BLaER1 (cell line): ENCODE data around the gene PCAT7.
"Not testable (repeated sequence)": the region's sequence is repeated elsewhere in the genome, so short reads cannot be mapped to it uniquely, and the experiment has no call there.

Source experiments
- H3K27ac ChIP-seq: shearing (Covaris generic); formaldehyde crosslinking; 2 replicates; pipeline ENCODE4 v1.8.1; 2022
- H3K27me3 ChIP-seq: shearing (Covaris generic); formaldehyde crosslinking; 2 replicates; pipeline ENCODE4 v1.8.1; 2022
- H3K36me3 ChIP-seq: shearing (Covaris generic); formaldehyde crosslinking; 2 replicates; pipeline ENCODE4 v1.8.1; 2022
- H3K4me1 ChIP-seq: shearing (Covaris generic); formaldehyde crosslinking; 2 replicates; pipeline ENCODE4 v1.8.1; 2022
- H3K4me2 ChIP-seq: shearing (Covaris generic); formaldehyde crosslinking; 2 replicates; pipeline ENCODE4 v1.8.1; 2022
- H3K4me3 ChIP-seq: shearing (Covaris generic); formaldehyde crosslinking; 2 replicates; pipeline ENCODE4 v1.8.1; 2022
- H3K9ac ChIP-seq: shearing (Covaris generic); formaldehyde crosslinking; 2 replicates; pipeline ENCODE4 v1.8.1; 2022
- H3K9me3 ChIP-seq: shearing (Covaris generic); formaldehyde crosslinking; 2 replicates; pipeline ENCODE4 v1.8.1; 2022
- H4K20me1 ChIP-seq: shearing (Covaris generic); formaldehyde crosslinking; 2 replicates; pipeline ENCODE4 v1.8.1; 2022
- Cebpa-rat ChIP-seq: shearing (Covaris generic); IDR thresholded peaks from 2 replicates; pipeline ENCODE4 v1.8.1; 2022

Gene PCAT7

GRCh38 chr9:94584555-94584954, 29.7 kb downstream of the PCAT7 start:
- H3K9ac ChIP-seq = no peak overlapping the region
- no peaks in the 10 kb centered on the region for H3K27me3 ChIP-seq
- H3K9me3 ChIP-seq = no peaks in the 10 kb centered on the region
- H4K20me1 ChIP-seq = no peaks in the 10 kb centered on the region
- no peak for TF ChIP-seq Cebpa-rat
- H3K36me3 ChIP-seq = no peaks in the 10 kb centered on the region
- H3K27ac ChIP-seq = no peak overlapping the region
- 0 out of 2 replicates have a peak overlapping the region, but pooled peaks have one; percentile 1 for H3K4me2 ChIP-seq
- no peak overlapping the region for H3K4me3 ChIP-seq
- peaks cover 19% of the 10 kb centered on the region for H3K4me1 ChIP-seq

DNA sequence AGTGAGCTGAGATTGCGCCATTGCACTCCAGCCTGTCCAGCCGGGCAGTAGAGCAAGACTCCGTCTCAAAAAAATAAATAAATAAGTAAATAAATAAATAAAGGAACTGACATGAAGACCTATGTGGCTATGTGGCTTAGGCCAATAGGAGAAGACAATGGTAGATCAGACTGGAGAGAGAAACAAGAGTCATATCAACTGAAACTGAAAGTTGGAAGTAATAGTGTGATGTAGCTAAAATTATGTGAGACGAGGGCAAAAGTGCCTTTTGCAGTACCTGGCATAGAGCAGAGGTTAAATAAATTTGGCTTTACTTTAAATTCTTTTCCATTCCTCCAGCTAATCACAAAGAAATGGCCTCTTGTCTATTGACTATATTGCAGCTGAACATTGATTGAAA, 31.4 kb downstream of the PCAT7 start:
- H3K9me3 ChIP-seq = no peaks in the 10 kb centered on the region
- H3K27me3 ChIP-seq = no peaks in the 10 kb centered on the region
- no peaks in the 10 kb centered on the region for H4K20me1 ChIP-seq
- H3K9ac ChIP-seq = no peak overlapping the region
- no peak overlapping the region for H3K27ac ChIP-seq
- no peak for TF ChIP-seq Cebpa-rat
- H3K4me2 ChIP-seq = peak overlapping the region; percentile 17; the same call in 1 of the 2 replicates
- peaks cover 19% of the 10 kb centered on the region for H3K4me1 ChIP-seq
- H3K4me3 ChIP-seq = no peak overlapping the region
- no peaks in the 10 kb centered on the region for H3K36me3 ChIP-seq

- Histone ChIP-seq H4K20me1 (no peaks in the 10 kb centered on the region), H3K27ac (no peak overlapping the region), H3K27me3 (no peaks in the 10 kb centered on the region), H3K36me3 (no peaks in the 10 kb centered on the region), H3K9me3 (no peaks in the 10 kb centered on the region), H3K4me2 (peak overlapping the region; percentile 17; the same call in 1 of the 2 replicates), H3K4me3 (no peak overlapping the region), H3K9ac (no peak overlapping the region), H3K4me1 (peaks cover 19% of the 10 kb centered on the region)
- TF ChIP-seq Cebpa-rat = no peak
Observed at GRCh38 chr9:94586814-94587213, 31.9 kb downstream of the PCAT7 start.

- Histone ChIP-seq H3K4me2 (no peak overlapping the region), H3K4me3 (no peak overlapping the region), H3K36me3 (no peaks in the 10 kb centered on the region), H3K4me1 (peaks cover 19% of the 10 kb centered on the region), H3K27me3 (no peaks in the 10 kb centered on the region), H4K20me1 (no peaks in the 10 kb centered on the region), H3K9me3 (no peaks in the 10 kb centered on the region), H3K9ac (no peak overlapping the region), H3K27ac (no peak overlapping the region)
- TF ChIP-seq Cebpa-rat = no peak
Observed at GRCh38 chr9:94588681-94589080, 33.8 kb downstream of the PCAT7 start.

- H3K9ac ChIP-seq, H4K20me1 ChIP-seq, H3K9me3 ChIP-seq, H3K27me3 ChIP-seq, H3K27ac ChIP-seq, H3K4me3 ChIP-seq, H3K4me2 ChIP-seq, H3K36me3 ChIP-seq: not testable (repeated sequence)
- peaks cover 19% of the 10 kb centered on the region for H3K4me1 ChIP-seq
Observed at GRCh38 chr9:94591046-94591545, 36.2 kb downstream of the PCAT7 start.

- Histone ChIP-seq H3K27me3 (no peaks in the 10 kb centered on the region), H4K20me1 (no peaks in the 10 kb centered on the region), H3K4me3 (no peak overlapping the region), H3K9ac (no peak overlapping the region), H3K4me1 (peaks cover 12% of the 10 kb centered on the region), H3K9me3 (no peaks in the 10 kb centered on the region), H3K4me2 (no peak overlapping the region), H3K27ac (no peak overlapping the region), H3K36me3 (no peaks in the 10 kb centered on the region)
- TF ChIP-seq Cebpa-rat = no peak
Observed at GRCh38 chr9:94591876-94592275, 37.0 kb downstream of the PCAT7 start.

- H3K9ac ChIP-seq, H3K27me3 ChIP-seq, H3K9me3 ChIP-seq, H4K20me1 ChIP-seq, H3K27ac ChIP-seq, H3K4me2 ChIP-seq, H3K4me3 ChIP-seq, H3K4me1 ChIP-seq, H3K36me3 ChIP-seq: not testable (repeated sequence)
Observed at GRCh38 chr9:94592683-94593082, 37.8 kb downstream of the PCAT7 start.

- no peak within 1 kb of the TSS for H3K4me3 ChIP-seq
- no peak within 1 kb of the TSS for H3K27ac ChIP-seq
- no peak within 1 kb of the TSS for H3K9ac ChIP-seq
- no peaks in the 10 kb centered on the region for H3K36me3 ChIP-seq
- H3K4me2 ChIP-seq = no peak within 1 kb of the TSS
- TF ChIP-seq Cebpa-rat = no peak
- H4K20me1 ChIP-seq = no peaks in the 10 kb centered on the region
- H3K4me1 ChIP-seq = peaks cover 8% of the 10 kb centered on the region
- no peaks in the 10 kb centered on the region for H3K27me3 ChIP-seq
- no peaks in the 10 kb centered on the region for H3K9me3 ChIP-seq
Observed at GRCh38 chr9:94593459-94594345, 38.8 kb downstream of the PCAT7 start, which contains the start of gene FBP2. TSS of gene FBP2 (minus strand) at chr9:94593824. CDS start at chr9:94593726, 98 bp downstream.

DNA sequence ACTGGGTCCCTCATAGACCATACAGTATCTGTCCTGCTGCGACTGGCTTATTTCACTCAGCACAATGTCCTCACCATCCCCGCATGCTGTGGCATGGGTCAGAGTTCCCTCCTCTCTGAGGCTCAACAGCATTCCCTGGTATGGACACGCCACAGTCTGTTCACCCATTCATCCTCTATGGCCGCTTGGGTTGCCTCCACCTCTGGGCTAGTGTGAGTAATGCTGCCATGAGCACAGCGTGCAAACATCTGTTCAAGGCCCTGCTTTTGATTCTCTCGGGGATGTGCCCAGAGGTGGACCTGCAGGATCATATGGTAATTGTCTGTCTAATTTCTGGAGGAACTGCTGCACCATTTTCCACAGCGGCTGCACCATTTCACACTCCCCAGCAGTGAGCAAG, 44.2 kb downstream of the PCAT7 start:
- no peaks in the 10 kb centered on the region for H3K27me3 ChIP-seq
- TF ChIP-seq Cebpa-rat = no peak
- no peak overlapping the region for H3K9ac ChIP-seq
- no peak overlapping the region for H3K4me3 ChIP-seq
- H3K4me2 ChIP-seq = no peak overlapping the region
- H3K4me1 ChIP-seq = peaks cover 18% of the 10 kb centered on the region
- no peaks in the 10 kb centered on the region for H3K36me3 ChIP-seq
- no peaks in the 10 kb centered on the region for H4K20me1 ChIP-seq
- no peaks in the 10 kb centered on the region for H3K9me3 ChIP-seq
- H3K27ac ChIP-seq = no peak overlapping the region

GRCh38 chr9:94600258-94600657, 45.4 kb downstream of the PCAT7 start:
- no peaks in the 10 kb centered on the region for H3K36me3 ChIP-seq
- H4K20me1 ChIP-seq = no peaks in the 10 kb centered on the region
- H3K4me1 ChIP-seq = peaks cover 20% of the 10 kb centered on the region
- no peaks in the 10 kb centered on the region for H3K27me3 ChIP-seq
- H3K27ac ChIP-seq = no peak overlapping the region
- H3K9ac ChIP-seq = no peak overlapping the region
- H3K4me2 ChIP-seq = no peak overlapping the region
- H3K4me3 ChIP-seq = no peak overlapping the region
- TF ChIP-seq Cebpa-rat = no peak
- no peaks in the 10 kb centered on the region for H3K9me3 ChIP-seq
